Heart left ventricle (tissue), 16 donors: ENCODE data around the gene GABARAP. TPM values are rescaled to one million over a fixed set of nuclear protein-coding genes. Genes with fewer than 3 reads are reported as not detected.

Source experiments
- ATAC-seq, 4 donors: fragments of 200-7000 bp; cut with Tn5 transposase; one replicate each; pipeline ENCODE4 v1.9.1; 2020 to 2022; ENCODE audit warnings: moderate library complexity in 4 of 4, mild to moderate bottlenecking in 3 of 4, moderate number of reproducible peaks in 1 of 4
- DNase-seq, 5 donors: peaks; one replicate each; pipeline ENCODE4 v3.0.0-alpha.2; 2020
- H3K27ac ChIP-seq, 12 donors: fragments of 200-600 bp; sonication (generic) in 4 of 12; one replicate each; pipeline versions ENCODE4 v1.5.0 to v1.8.0; 2016 to 2022; ENCODE audit warnings: mild to moderate bottlenecking in 2 of 12
- H3K27me3 ChIP-seq, 9 donors: fragments of 200-600 bp; sonication (generic) in 2 of 9; one replicate each; pipeline versions ENCODE4 v1.5.1 to v1.8.0; 2016 to 2022; ENCODE audit warnings: mild to moderate bottlenecking in 3 of 9
- H3K36me3 ChIP-seq, 9 donors: fragments of 200-600 bp; sonication (generic) in 2 of 9; one replicate each; pipeline versions ENCODE4 v1.5.0 to v1.8.0; 2018 to 2022; ENCODE audit warnings: mild to moderate bottlenecking in 2 of 9
- H3K4me1 ChIP-seq, 12 donors: fragments of 200-600 bp; sonication (generic) in 4 of 12; one replicate each; pipeline versions ENCODE4 v1.5.0 to v1.8.0; 2016 to 2022; ENCODE audit warnings: mild to moderate bottlenecking in 3 of 12
- H3K4me3 ChIP-seq, 12 donors: fragments of 200-600 bp; sonication (generic) in 4 of 12; one replicate each; pipeline versions ENCODE4 v1.5.0 to v1.8.0; 2017 to 2022; ENCODE audit warnings: mild to moderate bottlenecking in 9 of 12, moderate library complexity in 4 of 12
- H3K9me3 ChIP-seq, 12 donors: fragments of 200-600 bp; sonication (generic) in 4 of 12; one replicate each; pipeline versions ENCODE4 v1.5.0 to v1.8.0; 2016 to 2022; ENCODE audit warnings: mild to moderate bottlenecking in 1 of 12
- CTCF ChIP-seq, 12 donors: fragments of 200-600 bp; sonication (generic) in 4 of 12; IDR thresholded peaks; one replicate each; pipeline versions ENCODE4 v1.5.0 to v1.8.0; 2018 to 2022; ENCODE audit warnings: antibody characterized with exemption in 12 of 12, mild to moderate bottlenecking in 5 of 12
- POLR2A ChIP-seq, 2 donors: fragments of 450-650 bp; IDR thresholded peaks; one replicate each; pipeline ENCODE4 v1.6.1; 2017; ENCODE audit warnings: antibody characterized with exemption in 2 of 2, mild to moderate bottlenecking in 2 of 2, moderate library complexity in 2 of 2
- WGBS, 4 donors: extraction: QIAGEN DNeasy Blood & Tissue Kit in 2 of 4; methylation state at CpG; one replicate each; pipeline versions ENCODE4 v1.1.5 to v1.1.7; 2013 to 2018; 5-methylcytosine and 5-hydroxymethylcytosine counted together
- intact Hi-C, 10 donors: fragments of 100-400 bp; cut with DNase I; formaldehyde crosslinking; loops; one replicate each; pipeline versions ENCODE4 v1.11.1 to v1.14.2; 2022
- polyA plus RNA-seq, 2 donors: library from polyadenylated mRNA; stranded (reverse); fragments of 200-250 nt; gene quantifications; one replicate each; pipeline ENCODE4 v1.2.3, GENCODE V29; 2013
- total RNA-seq, 9 donors: library from RNA; depleted of rRNA in 2 of 9; stranded (reverse); fragments of >200 nt in 2 of 9; fragmentation: NEBNext Ultra II Directional in 3 of 9; extraction: Animal tissue kit (Norgen Biotek cat#: 25700) in 3 of 9; gene quantifications; one replicate each; pipeline versions ENCODE4 v1.1.0 to v1.2.4, GENCODE V29; 2016 to 2023
- donor health status: ischemic (EF 13 %, LVEDD 7.1; RV severe dilation, severe dysfunction).
- donor health status: healthy with polysubstance abuse.
- donor health status: DM: no; HTN: yes; CAD: no.
- donor health status: DM: no; HTN: no; CAD: no.
- donor health status: ischemic (EF 25% LVEDD 6.9; RV normal size, moderate dysfunction).
- donor health status: ischemic (EF 25% LVEDD 5.7; RV mildly dilated, moderate dysfunction).
- donor health status: healthy.
- donor health status: DM: yes; HTN: yes; CAD: no.
- donor health status: ischemic (EF 35%, LVEDD 5.7; RV mildly dilated, moderate dysfunction).
- donor health status: nonischemic (EF 11% LVEDD 7.7; RV severe dilation, severe dysfunction).
- donor health status: DM: yes; HTN: yes; CAD: no.
- donor health status: PGD.
- donor health status: ischemic (EF 29% LVEDD 5.4; RV normal size, mild dysfunction).
- donor health status: nonischemic (EF 23%, LVEDD 6.1; RV moderate dilation, normal function).

Gene GABARAP
- total and polyA plus RNA-seq, 11 donors, result 293 to 674 (median 493) TPM

- H3K27ac ChIP-seq, result peak overlapping the region in 1 of 12 donors; percentile 2
Observed at GRCh38 chr17:7223375-7223774, 18.9 kb downstream of the GABARAP start.

GRCh38 chr17:7222972-7223292, 19.3 kb downstream of the GABARAP start:
- H3K36me3 ChIP-seq, result peaks cover 0 to 72% (median 69%) of the 10 kb centered on the region in 9 donors
- WGBS, 4 donors, result 67 to 82% (median 73%) methylated on average over 6 to 7 of the region's 7 CpGs
- intact Hi-C loops, result no loop called here
- TF ChIP-seq POLR2A (IDR thresholded peaks at IDR 0.05) (no peak), CTCF (IDR thresholded peaks at IDR 0.05) (no peak)
- peaks cover 6 to 67% (median 38%) of the 10 kb centered on the region in 12 donors for H3K4me1 ChIP-seq
- H3K4me3 ChIP-seq, result no peak overlapping the region
- ATAC-seq (no peak), DNase-seq (peak in 2 of 5 donors; percentile 11 to 51)
- H3K27me3 ChIP-seq, result no peaks in the 10 kb centered on the region
- no peak overlapping the region for H3K27ac ChIP-seq
- H3K9me3 ChIP-seq, result no peaks in the 10 kb centered on the region

More at GRCh38 chr17:7223375-7223774, 18.9 kb downstream of the GABARAP start:
- TF ChIP-seq CTCF (IDR thresholded peaks at IDR 0.05) (no peak), POLR2A (IDR thresholded peaks at IDR 0.05) (no peak)
- Histone ChIP-seq H3K36me3 (peaks cover 0 to 76% (median 73%) of the 10 kb centered on the region in 9 donors), H3K9me3 (no peaks in the 10 kb centered on the region), H3K4me3 (no peak overlapping the region), H3K27me3 (no peaks in the 10 kb centered on the region), H3K4me1 (peaks cover 6 to 62% (median 34%) of the 10 kb centered on the region in 12 donors)
- intact Hi-C loops, result no loop called here
- no peak for ATAC-seq
- no peak for DNase-seq
- WGBS, 4 donors, result 66 to 86% (median 77%) methylated on average over 4 of the region's 4 CpGs

- H3K27me3 ChIP-seq, result no peaks in the 10 kb centered on the region
- H3K4me3 ChIP-seq, result no peak overlapping the region
- H3K36me3 ChIP-seq, result peaks cover 0 to 67% (median 64%) of the 10 kb centered on the region in 9 donors
- WGBS, 4 donors, result 70 to 80% (median 79%) methylated on average over 12 to 15 of the region's 15 CpGs
- intact Hi-C loops, result no loop called here
- ATAC-seq, result no peak
- DNase-seq, result peak in 1 of 5 donors; percentile 53
- no peaks in the 10 kb centered on the region for H3K9me3 ChIP-seq
- H3K4me1 ChIP-seq, result peaks cover 6 to 73% (median 42%) of the 10 kb centered on the region in 12 donors
- peak overlapping the region in 3 of 12 donors; percentile 97 to 99 (median 99) for H3K27ac ChIP-seq
- no peak for TF ChIP-seq POLR2A (IDR thresholded peaks at IDR 0.05)
- no peak for TF ChIP-seq CTCF (IDR thresholded peaks at IDR 0.05)
Observed at GRCh38 chr17:7222093-7222971, 19.9 kb downstream of the GABARAP start.
